ENCODE data around the gene LRGUK.
"Not testable (repeated sequence)": the region's sequence is repeated elsewhere in the genome, so short reads cannot be mapped to it uniquely, and the experiment has no call there.

LRGUK gene

GRCh38 chr7:134186027-134186426, 58.9 kb downstream of the LRGUK start:
- ATAC-seq, result no peak
- no peak for DNase-seq

DNA sequence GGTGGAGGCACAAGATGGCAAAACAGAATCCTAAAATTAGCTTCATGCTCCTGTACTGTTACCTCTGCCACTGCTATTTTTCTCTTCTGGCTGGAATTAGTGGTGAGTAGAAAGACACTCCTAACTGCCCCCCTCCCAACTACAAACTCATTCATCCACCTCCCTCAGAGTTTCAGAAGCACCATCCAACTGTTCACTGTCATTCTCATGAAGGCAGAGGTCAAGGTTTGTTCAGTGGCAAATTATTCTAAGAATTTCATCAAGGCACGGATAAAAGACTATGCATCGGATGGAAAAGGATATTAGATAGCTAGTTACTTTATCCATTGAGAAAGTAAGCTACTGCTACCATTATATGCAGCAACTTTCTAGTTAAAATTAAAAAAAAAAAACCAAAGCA, 59.7 kb downstream of the LRGUK start:
- no peak for DNase-seq
- no peak for ATAC-seq

- ATAC-seq (no peak), DNase-seq (no peak)
Observed at GRCh38 chr7:134187893-134188292, 60.8 kb downstream of the LRGUK start.

DNA sequence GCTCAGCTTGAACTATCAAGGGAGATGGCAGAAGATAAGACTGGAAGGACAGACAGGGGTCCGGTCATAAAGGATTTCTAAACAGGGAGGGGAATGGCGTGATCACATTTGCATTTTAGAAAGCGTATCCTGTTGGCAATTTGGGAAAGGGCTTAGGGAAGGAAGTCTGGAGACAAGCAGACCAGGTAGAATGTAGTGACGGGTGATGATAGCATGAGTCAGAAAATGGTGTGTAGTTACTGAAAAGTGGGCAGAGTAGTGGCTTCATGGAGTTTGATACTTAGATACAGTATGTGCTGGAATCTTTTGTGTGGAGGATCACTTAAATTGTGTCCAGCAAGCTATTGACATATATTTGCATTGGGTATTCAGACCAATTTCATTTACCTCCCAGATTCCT, 61.2 kb downstream of the LRGUK start:
- ATAC-seq, result no peak
- no peak for DNase-seq

DNA sequence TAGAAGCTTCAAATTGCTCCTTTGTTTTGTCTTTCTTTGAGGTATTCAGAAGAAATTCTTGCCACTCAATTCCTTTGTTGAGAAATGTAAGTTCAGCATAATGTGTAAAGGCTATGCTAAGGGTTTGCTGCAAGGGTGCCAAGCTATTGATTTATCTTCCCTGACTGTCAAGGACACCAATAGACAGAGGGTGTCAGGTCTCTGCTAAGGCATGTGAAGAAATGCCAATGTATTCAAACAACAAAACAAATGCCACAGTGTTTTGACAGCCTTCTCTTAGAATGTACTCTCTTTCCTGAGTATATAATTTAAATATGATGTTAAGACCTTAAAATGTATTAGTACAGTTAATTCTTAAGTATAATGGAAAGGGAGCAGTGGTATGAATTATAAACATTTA, 62.4 kb downstream of the LRGUK start:
- ATAC-seq (no peak), DNase-seq (no peak)

DNA sequence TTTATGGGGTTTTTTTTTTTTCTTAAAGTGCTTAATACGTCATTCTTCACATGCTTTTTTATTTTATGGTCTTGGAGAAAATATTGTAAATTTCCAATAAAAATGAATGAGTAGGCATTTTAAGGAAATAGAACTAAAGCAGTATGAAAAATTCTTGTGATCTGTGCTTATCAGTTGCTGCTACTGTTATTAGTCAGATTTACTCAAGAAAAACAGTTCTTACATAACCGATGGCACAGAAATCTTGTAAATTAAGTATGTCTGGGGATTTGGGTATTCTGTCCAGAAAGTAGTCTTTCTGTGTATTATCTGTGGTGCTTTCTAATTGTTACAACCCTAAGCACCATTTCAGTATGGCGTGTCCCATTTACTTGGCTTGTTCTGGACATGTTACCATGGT, 64.7 kb downstream of the LRGUK start:
- no peak for DNase-seq

GRCh38 chr7:134193240-134193639, 66.1 kb downstream of the LRGUK start:
- DNase-seq (no peak), ATAC-seq (no peak)

More for the DNA sequence above, 64.7 kb downstream of the LRGUK start:
- no peak for ATAC-seq

- DNase-seq, result no peak
- no peak for ATAC-seq
Observed at GRCh38 chr7:134195252-134195651, 68.1 kb downstream of the LRGUK start.

GRCh38 chr7:134196439-134196838, 69.3 kb downstream of the LRGUK start:
- DNase-seq (no peak), ATAC-seq (no peak)

DNA sequence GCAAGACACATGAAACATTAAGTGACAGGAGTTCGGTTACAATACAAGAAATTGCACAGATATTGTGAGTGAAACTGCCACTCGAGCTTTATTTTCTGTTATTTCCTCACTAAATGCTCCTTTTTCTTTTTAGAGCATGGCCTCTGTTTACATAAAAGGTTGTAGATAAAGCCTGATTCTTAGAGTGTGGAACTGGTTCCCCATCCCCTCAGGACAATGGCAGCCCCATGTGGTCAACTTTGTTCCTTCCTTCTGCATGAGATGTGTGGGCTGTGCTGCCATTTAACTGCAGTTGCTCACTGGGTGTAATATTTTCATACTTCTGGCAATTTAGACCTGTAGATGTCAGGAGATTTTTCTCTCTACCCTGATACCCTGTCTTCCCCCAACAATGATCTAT, 70.2 kb downstream of the LRGUK start:
- DNase-seq (no peak), ATAC-seq (no peak)

GRCh38 chr7:134200970-134201369, 73.8 kb downstream of the LRGUK start:
- no peak for DNase-seq
- no peak for ATAC-seq

DNA sequence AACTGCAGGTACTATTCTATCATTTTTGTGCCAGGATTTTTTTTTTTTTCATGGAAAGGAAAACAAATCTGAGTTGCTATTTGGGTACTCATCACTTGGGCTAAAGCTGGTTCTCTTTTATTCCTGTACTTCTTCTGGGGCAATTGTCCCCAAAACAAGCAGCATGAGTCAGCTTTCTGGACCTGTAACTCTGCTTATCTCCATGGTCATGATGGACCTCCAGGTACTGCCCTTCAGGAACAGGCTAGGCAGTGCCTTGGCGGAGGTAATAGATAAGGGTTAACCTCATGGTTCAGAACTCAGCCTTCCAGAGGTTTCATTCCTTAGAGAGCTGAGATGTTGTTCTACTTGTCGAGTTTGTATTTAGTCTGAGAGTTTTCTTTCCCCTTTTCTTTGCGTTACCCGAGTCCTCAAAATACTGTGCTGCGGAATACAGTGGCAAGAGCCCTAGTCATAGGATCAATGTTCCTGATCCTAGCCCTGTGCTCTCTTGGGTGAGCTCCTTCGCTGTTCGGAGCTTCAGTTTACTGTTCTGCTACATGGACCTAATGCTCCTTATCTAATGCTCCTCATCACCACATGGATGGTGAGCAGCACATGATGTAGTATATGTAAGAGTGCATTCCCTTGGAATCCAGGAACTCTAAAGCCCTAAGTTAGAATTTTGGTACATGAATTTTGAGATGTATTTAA, 74.6 kb downstream of the LRGUK start:
- ATAC-seq, result no peak
- no peak for DNase-seq

DNA sequence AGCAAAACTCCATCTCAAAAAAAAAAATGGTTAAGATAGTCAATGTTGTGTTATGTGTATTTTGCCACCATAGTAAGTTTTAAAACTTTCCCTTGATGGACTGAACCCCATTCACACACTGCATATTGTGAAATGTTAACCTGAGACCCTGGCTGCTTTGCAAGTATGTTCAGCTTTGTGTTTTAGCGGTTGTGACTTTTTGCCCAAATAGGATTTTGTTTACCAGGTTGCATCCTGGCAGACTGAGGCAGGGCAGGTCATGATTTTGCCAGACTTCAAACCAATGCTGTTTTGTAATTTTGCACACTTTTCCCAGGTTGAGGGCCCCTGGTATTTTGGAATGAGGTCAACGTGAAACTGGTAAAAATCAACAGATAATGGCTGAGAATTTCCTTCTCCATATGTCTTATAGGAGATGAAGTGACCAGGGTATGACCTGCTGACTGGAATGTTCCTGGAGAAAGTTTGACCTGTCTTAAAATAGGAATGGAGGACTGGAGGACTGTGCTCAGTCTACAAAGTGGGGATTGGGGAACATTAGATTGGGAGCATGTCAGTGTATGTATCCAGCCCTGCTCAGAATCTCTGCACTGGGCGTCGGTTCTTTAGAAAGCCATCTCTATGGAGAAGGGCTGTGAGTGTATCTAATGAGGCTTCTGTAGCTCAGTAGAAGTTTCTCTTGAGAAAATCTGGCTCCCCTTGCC, 76.2 kb downstream of the LRGUK start:
- no peak for ATAC-seq

DNA sequence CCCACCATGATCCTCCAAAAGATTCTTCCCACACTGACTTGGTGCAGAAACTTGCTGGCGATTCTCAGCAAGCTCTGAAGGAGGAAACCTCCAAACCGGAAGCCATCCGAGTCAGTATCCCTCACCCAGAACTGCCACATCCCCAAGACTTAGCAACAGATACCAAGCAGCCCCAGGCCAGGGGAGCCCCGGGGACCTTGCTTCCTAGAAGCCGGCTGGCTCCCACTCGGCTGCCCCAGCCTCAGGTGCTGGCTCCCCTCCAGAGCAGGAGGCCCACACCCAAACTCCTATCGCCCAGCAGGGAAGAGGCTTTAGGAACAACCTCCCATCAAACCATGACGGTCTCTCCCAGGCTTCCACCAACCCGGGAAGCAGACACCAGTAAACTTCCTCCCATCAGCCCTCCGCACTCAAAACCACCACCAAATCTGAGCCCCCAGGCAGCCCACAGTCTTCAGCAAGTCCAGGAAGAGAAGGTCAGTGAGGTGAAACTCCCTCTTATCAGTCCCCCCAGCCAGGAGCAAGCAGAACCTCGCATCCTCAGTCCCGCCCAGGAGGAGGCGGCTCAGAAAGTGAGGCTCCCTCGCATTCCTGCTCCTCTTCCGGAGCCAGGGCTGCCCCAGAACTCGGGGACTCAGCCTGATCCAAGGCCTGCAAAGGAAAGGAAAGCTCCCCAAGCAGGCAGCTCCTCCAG, 82.3 kb downstream of the LRGUK start:
- ATAC-seq (no peak), DNase-seq (no peak)

More for the DNA sequence above, 76.2 kb downstream of the LRGUK start:
- no peak for DNase-seq

DNA sequence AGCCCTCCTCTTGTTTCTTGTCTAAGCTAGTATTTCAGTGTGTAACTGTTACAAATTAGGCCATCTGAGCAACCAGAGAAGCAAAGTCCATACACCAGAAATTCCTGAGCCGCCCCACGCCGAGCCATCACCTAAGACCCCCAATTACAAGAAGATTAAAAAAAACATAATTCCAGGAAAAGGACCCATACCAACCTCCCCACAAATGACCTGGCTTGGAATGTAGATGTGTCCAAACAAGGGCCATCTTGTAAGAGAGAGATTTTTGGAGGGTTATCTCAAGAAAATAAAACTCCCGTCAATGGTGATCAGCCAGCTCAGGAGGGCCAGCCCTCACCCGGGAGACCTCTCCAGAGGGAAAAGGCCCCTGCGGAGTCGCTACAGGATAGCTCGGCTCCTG, 83.1 kb downstream of the LRGUK start:
- DNase-seq (no peak), ATAC-seq (no peak)

DNA sequence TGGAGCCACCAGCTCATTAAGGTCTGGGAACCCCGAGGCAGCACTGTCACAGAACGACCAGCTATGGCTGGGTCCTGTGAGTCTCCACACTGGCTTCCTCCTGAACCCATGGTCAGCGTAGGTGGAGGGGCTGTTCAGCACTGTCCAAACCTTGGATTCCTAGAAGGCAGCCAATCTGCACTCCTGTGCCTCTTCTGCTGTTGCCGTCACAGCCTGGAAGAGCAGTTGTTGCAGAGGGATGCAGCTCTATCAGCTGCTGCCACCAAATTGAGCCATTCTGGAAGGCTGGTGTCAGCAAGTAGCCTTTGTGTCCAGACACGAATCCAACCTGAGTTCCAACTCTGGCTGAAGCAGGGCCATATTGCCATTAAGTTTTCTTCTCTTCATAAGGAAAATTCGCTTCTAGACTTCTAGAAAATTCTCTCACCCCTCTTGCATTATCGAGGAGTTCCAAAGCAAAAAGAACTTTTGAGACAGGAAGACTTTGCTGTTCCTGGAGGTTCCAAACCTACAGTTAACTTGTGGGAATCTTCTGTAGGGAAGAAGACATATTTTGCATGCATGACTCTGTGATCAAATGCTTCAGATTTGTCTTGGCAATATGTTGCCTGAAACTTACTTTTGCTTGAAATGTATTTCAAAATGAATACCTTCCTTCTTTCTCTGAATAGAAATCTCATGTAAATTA, 84.0 kb downstream of the LRGUK start:
- no peak for DNase-seq
- peak; percentile 32 for ATAC-seq

DNA sequence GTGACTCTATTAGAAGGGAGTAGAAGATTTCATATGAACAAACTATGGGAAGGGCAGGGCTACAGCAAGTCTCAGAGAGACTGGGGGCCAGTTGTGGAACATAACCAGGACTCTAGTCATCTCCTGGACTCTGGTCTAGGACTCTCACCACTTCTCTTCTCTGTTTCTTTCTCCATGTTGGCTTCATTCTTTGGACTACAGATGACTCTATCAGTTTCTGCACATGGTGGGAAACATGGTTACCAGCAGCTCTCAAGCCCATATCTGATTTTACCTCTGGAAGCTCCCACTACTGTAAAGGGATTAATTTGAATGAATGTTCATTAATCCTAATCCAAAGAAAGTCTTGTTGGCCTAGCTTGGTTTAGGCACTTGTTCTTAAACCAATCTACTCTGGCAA, 84.7 kb downstream of the LRGUK start:
- ATAC-seq (no peak), DNase-seq (no peak)

DNA sequence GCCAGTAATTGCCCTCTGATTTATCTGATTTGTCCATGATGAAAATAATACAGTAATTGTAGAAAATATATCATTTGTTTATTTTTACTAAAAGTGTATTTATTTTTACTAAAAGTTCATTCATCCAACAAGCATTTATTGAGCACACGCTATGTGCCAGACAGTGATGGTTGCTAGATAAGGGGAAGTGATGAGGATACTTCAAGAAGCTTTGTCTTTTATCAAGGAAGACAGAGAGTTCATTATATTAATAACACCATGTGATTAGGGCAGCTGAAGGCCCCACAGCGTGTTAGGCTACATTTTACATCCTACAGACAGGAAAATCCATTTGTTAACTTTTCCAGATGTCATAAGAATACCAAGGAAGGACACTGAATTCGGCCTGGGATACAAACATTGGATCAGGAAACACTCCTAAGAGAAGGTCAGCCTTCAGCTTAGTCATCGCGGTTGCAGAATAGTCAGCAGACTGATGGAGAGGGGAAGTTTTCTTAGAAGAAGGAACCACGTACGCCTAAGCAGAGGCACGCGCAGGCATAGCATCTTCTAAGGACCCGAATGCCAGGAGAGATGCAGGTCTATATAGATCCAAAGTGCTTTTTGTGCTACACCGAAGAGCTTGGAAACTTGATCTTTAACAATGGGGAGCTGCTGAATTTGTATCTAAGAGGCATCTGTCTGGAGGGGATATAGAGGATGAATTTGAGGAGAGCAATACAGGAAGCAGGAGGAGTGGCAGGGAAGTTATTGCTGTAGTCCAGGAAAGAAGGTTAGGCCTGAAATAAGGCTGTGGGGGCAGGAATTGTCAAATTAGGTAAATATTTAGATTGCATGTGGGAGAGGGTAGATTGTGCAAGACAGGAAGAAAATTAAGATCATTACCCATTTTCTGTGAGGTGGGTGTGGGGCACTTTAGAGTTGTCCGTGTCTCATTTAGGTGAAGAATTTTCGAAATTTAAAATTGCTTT, 85.7 kb downstream of the LRGUK start:
- ATAC-seq, result no peak
- no peak for DNase-seq

GRCh38 chr7:134220236-134220635, 93.1 kb downstream of the LRGUK start:
- ATAC-seq (no peak), DNase-seq (no peak)

DNA sequence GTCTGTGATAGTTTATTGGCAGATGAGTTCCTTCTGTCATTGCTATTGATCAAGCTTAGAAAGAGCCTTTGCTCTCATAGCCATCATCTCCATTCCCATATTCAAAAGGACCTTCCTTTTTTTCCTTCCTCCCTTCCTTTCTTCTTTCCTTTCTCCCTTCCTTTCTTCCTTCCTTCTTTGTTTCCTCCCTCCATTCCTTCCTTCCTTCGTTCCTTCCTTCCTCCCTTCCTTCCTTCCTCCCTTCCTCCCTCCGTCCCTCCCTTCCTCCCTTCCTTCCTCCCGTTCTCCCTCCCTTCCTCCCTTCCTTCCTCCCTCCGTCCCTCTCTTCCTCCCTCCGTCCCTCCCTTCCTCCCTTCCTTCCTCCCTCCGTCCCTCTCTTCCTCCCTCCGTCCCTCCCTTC, 104.2 kb downstream of the LRGUK start:
- ATAC-seq, DNase-seq: not testable (repeated sequence)

DNA sequence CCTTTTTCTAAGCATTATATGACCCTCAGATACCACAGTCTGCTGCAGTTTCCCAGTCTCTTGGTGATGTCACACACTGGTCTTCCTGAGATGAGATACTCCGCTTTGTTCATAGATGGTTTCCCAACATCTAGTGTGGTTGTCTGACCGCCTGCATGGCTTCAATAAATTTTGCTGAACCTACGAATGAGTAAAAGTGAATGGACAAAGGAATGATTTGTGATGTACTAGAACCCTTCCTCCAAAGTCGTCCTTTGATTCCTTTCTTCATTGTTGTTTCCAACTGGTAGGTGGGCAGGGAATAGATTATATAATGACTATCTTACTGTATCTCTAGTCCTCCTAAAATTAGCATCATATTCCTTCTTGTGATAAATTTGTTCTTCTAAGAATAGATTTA, 107.1 kb downstream of the LRGUK start:
- ATAC-seq (no peak), DNase-seq (no peak)

- no peak for DNase-seq
- no peak for ATAC-seq
Observed at GRCh38 chr7:134245253-134245652, 118.1 kb downstream of the LRGUK start.

All from stimulated activated naive CD8-positive, alpha-beta T cell treated with anti-CD3 and anti-CD28 coated beads, Interleukin-15, Interleukin-2, amounts not matched to agents 100 U/mL and 50 U/mL, for 24 hours (primary cell).